HCT116 (cell line): ENCODE results near the gene ANGPTL4. TPM values are rescaled to one million over a fixed set of nuclear protein-coding genes. Genes with fewer than 3 reads are reported as not detected.
A peak's percentile ranks its signal among the peaks of the same experiment; 100 is the strongest.

Experiments used
- ATAC-seq: fragments of 200-7000 bp; cut with Tn5 transposase; 2 replicates; pipeline ENCODE4 v1.9.1; 2020; ENCODE audit warnings: mild to moderate bottlenecking, moderate library complexity
- BruUV-seq: library from RNA; stranded (reverse); fragments of 400-500 nt; replicated peaks from 2 replicates; lab custom pipeline; 2021; lab: Mats Ljungman, UMichigan
- CTCF ChIA-PET: fragments of 300-600 bp; sonication (Branson Sonifier 250); formaldehyde crosslinking; loops from one replicate; lab custom pipeline; 2021; ENCODE audit warnings: antibody characterized with exemption; lab: Charles Lee
- POLR2A ChIA-PET: fragments of 300-600, 350-600 bp; sonication (Branson Sonifier 250); formaldehyde crosslinking; loops from one replicate; lab custom pipeline; 2021; ENCODE audit warnings: antibody characterized with exemption; lab: Charles Lee
- RAD21 ChIA-PET, 2 experiments: fragments of 300-600 bp; sonication (Branson Sonifier 250); formaldehyde crosslinking; loops; one replicate each; lab custom pipeline; 2023; ENCODE audit warnings: low total read pairs in 2 of 2; ENCODE audit not compliant: uncharacterized antibody in 2 of 2, unreplicated experiment in 2 of 2, low non-redundant PET in 1 of 2; lab: Charles Lee
- DNase-seq: peaks from one replicate; pipeline ENCODE4 v3.0.0-alpha.2; 2010; ENCODE audit warnings: low read depth, low spot score
- H2AFZ ChIP-seq: fragments of 200-600 bp; shearing (Covaris generic), sonication (generic); 2 replicates; pipeline ENCODE4 v1.6.1; 2017; ENCODE audit warnings: low read depth, mixed run types, mixed read lengths, antibody characterized with exemption, low read length; ENCODE audit not compliant: poor library complexity, severe bottlenecking
- H3K27ac ChIP-seq: 2 replicates; pipeline ENCODE4 v1.5.1; 2012; ENCODE audit warnings: low read depth, low read length
- H3K27me3 ChIP-seq: fragments of 200-600 bp; sonication (generic); 2 replicates; pipeline ENCODE4 v1.6.1; 2016; ENCODE audit warnings: mixed run types, low read length, mixed read lengths; ENCODE audit not compliant: insufficient read depth
- H3K36me3 ChIP-seq, 2 experiments: fragments of 200-500 bp in 1 of 2; fragments of 200-600 bp in 1 of 2; sonication (Bioruptor generic) in 1 of 2; sonication (generic) in 1 of 2; 2 replicates each; pipeline versions ENCODE4 v1.5.1 to v1.6.1; 2014 to 2016; ENCODE audit warnings: low read length in 2 of 2, inconsistent platforms in 1 of 2, mixed read lengths in 1 of 2, mixed run types in 1 of 2; ENCODE audit not compliant: insufficient read depth in 2 of 2, control insufficient read depth in 1 of 2
- H3K4me1 ChIP-seq, 2 experiments: fragments of 200-600 bp in 1 of 2; sonication (generic) in 1 of 2; 2 replicates each; pipeline versions ENCODE4 v1.5.1 to v1.6.1; 2012 to 2017; ENCODE audit warnings: low read length in 2 of 2, inconsistent platforms in 1 of 2, mild to moderate bottlenecking in 1 of 2, mixed read lengths in 1 of 2, mixed run types in 1 of 2, moderate library complexity in 1 of 2; ENCODE audit not compliant: insufficient read depth in 2 of 2, control insufficient read depth in 1 of 2
- H3K4me2 ChIP-seq: fragments of 200-600 bp; sonication (generic); 2 replicates; pipeline ENCODE4 v1.6.1; 2017; ENCODE audit warnings: mixed run types, low read length, mixed read lengths
- H3K4me3 ChIP-seq, 2 experiments: fragments of 200-600 bp in 1 of 2; sonication (generic) in 1 of 2; replicated peaks in 1 of 2; 2 replicates each; pipeline ENCODE4 v1.5.1; 2011 to 2016; ENCODE audit warnings: low read length in 2 of 2, control low read depth in 1 of 2, low read depth in 1 of 2, mild to moderate bottlenecking in 1 of 2, mixed read lengths in 1 of 2, mixed run types in 1 of 2
- H3K79me2 ChIP-seq: fragments of 200-600 bp; sonication (generic); 2 replicates; pipeline ENCODE4 v1.6.1; 2017; ENCODE audit warnings: mild to moderate bottlenecking, mixed run types, low read length, moderate library complexity, mixed read lengths; ENCODE audit not compliant: insufficient read depth
- H3K9ac ChIP-seq: fragments of 200-600 bp; sonication (generic); 2 replicates; pipeline ENCODE4 v1.6.1; 2016; ENCODE audit warnings: low read length, mixed read lengths
- H3K9me2 ChIP-seq: fragments of 200-600 bp; sonication (generic), shearing (Covaris generic); 2 replicates; pipeline ENCODE4 v1.6.1; 2017; ENCODE audit warnings: mixed run types, mild to moderate bottlenecking, moderate library complexity; ENCODE audit not compliant: insufficient read depth
- H3K9me3 ChIP-seq, 2 experiments: fragments of 200-500 bp in 1 of 2; fragments of 200-600 bp in 1 of 2; sonication (Bioruptor generic) in 1 of 2; sonication (generic) in 1 of 2; 2 replicates each; pipeline ENCODE4 v1.6.1; 2014 to 2017; ENCODE audit warnings: low read length in 2 of 2, mixed read lengths in 2 of 2, inconsistent platforms in 1 of 2, low read depth in 1 of 2, mild to moderate bottlenecking in 1 of 2, mixed run types in 1 of 2, moderate library complexity in 1 of 2; ENCODE audit not compliant: control insufficient read depth in 1 of 2, insufficient read depth in 1 of 2
- H4K20me1 ChIP-seq: fragments of 200-600 bp; sonication (generic), shearing (Covaris generic); 2 replicates; pipeline ENCODE4 v1.6.1; 2017; ENCODE audit warnings: mixed run types, mild to moderate bottlenecking, moderate library complexity; ENCODE audit not compliant: insufficient read depth
- ATF3 ChIP-seq: IDR thresholded peaks from 2 replicates; pipeline ENCODE4 v1.6.1; 2012
- CTCF ChIP-seq, 3 experiments: fragments of 200-600 bp in 1 of 3; sonication (generic) in 1 of 3; IDR thresholded peaks in 2 of 3; conservative IDR thresholded peaks in 1 of 3; 2 replicates each; pipeline ENCODE4 v1.5.1; 2012 to 2017; ENCODE audit warnings: low read depth in 2 of 3, low read length in 2 of 3, antibody characterized with exemption in 1 of 3, borderline replicate concordance in 1 of 3, control low read depth in 1 of 3, mild to moderate bottlenecking in 1 of 3, mixed read lengths in 1 of 3, mixed run types in 1 of 3, moderate library complexity in 1 of 3; ENCODE audit not compliant: insufficient read depth in 1 of 3
- ELF1 ChIP-seq: IDR thresholded peaks from 2 replicates; pipeline ENCODE4 v1.6.1; 2012; ENCODE audit warnings: low read depth, borderline replicate concordance
- EZH2 ChIP-seq: fragments of 200-600 bp; sonication (generic); IDR thresholded peaks from 2 replicates; pipeline ENCODE4 v1.6.1; 2017; ENCODE audit warnings: antibody characterized with exemption, mixed run types
- EZH2phosphoT487 ChIP-seq: fragments of 200-600 bp; IDR thresholded peaks from 2 replicates; pipeline ENCODE4 v1.6.1; 2018; ENCODE audit warnings: antibody characterized with exemption, borderline replicate concordance
- JUND ChIP-seq: IDR thresholded peaks from 2 replicates; pipeline ENCODE4 v1.6.1; 2012
- POLR2A ChIP-seq: IDR thresholded peaks from 2 replicates; pipeline ENCODE4 v1.7.0; 2011; ENCODE audit warnings: borderline replicate concordance; ENCODE audit not compliant: insufficient read depth, insufficient read length; ENCODE audit errors: extremely low read depth
- RAD21 ChIP-seq: IDR thresholded peaks from 2 replicates; pipeline ENCODE4 v1.6.1; 2012; ENCODE audit warnings: low read depth, mild to moderate bottlenecking
- SIN3A ChIP-seq: IDR thresholded peaks from 2 replicates; pipeline ENCODE4 v1.6.1; 2012; ENCODE audit warnings: low read depth
- SP1 ChIP-seq: IDR thresholded peaks from 2 replicates; pipeline ENCODE4 v1.6.1; 2012; ENCODE audit warnings: low read depth
- SRF ChIP-seq: IDR thresholded peaks from 2 replicates; pipeline ENCODE4 v1.6.1; 2012; ENCODE audit warnings: low read depth
- ZBTB33 ChIP-seq: IDR thresholded peaks from 2 replicates; pipeline ENCODE4 v1.6.1; 2011; ENCODE audit warnings: mild to moderate bottlenecking, low read length, moderate library complexity; ENCODE audit not compliant: insufficient replicate concordance; ENCODE audit errors: extremely low read depth
- intact Hi-C: fragments of 100-400 bp; cut with micrococcal nuclease; formaldehyde crosslinking; loops from 2 replicates; pipeline ENCODE4 v1.10.0; 2022
- total RNA-seq: library from RNA; stranded (reverse); gene quantifications from one replicate; pipeline ENCODE4 v1.2.1, GENCODE V29; 2021; ENCODE audit not compliant: unreplicated experiment

The ANGPTL4 gene
- total RNA-seq, 1 experiment from 2014 or later: 54.8 TPM

- BruUV-seq: TSS peak; percentile 73
Measured at GRCh38 chr19:8391198-8392016, 27.5 kb downstream of the ANGPTL4 start.

More at GRCh38 chr19:8391198-8392016, 27.5 kb downstream of the ANGPTL4 start:
- ChIA-PET POLR2A (interaction anchor here (0.6 to 3.0 kb wide), 10 partner anchors 10 to 123 kb away, joined by 3 to 20 read pairs (median 8); partner anchors contain the start of genes ANGPTL4, MARCHF2 and ZNF414), RAD21 (interaction anchor here in 1 of 2 experiments (0.5 kb wide), 1 partner anchor 42 kb away, joined by 4 read pairs; no protein-coding TSS in a partner anchor), CTCF (interaction anchor here (0.9 to 2.2 kb wide), 4 partner anchors 22 to 56 kb away, joined by 3 to 9 read pairs (median 6); partner anchors contain the start of gene MARCHF2)
- Histone ChIP-seq H3K36me3 (no peaks in the 10 kb centered on the region; a peak in 1 of 4 replicates), H3K79me2 (peaks cover 51% of the 10 kb centered on the region), H3K4me3 (peak overlapping the region; percentile 62 to 95), H4K20me1 (no peaks in the 10 kb centered on the region; the same call in 1 of the 2 replicates), H3K9me3 (no peaks in the 10 kb centered on the region; a peak in 1 of 4 replicates), H3K9ac (peak overlapping the region; percentile 39), H3K27me3 (no peaks in the 10 kb centered on the region), H3K27ac (peak overlapping the region; percentile 44; the same call in 1 of the 2 replicates), H2AFZ (no peak overlapping the region), H3K4me2 (peak overlapping the region; percentile 86), H3K9me2 (no peaks in the 10 kb centered on the region), H3K4me1 (peaks cover 6 to 25% of the 10 kb centered on the region in 2 experiments; a peak in 3 of 4 replicates)
- no peak for TF ChIP-seq SP1
- TF ChIP-seq SRF: no peak
- no peak for TF ChIP-seq EZH2
- no peak for TF ChIP-seq EZH2phosphoT487
- no peak for TF ChIP-seq RAD21
- TF ChIP-seq ATF3: no peak
- no peak for TF ChIP-seq ELF1
- TF ChIP-seq ZBTB33: no peak
- TF ChIP-seq CTCF (IDR thresholded peaks at IDR 0.05 in 2 of 3, conservative IDR thresholded peaks at IDR 0.05 in 1 of 3; ENCODE audit: borderline replicate concordance in 1 of 3, insufficient read depth in 1 of 3, low read depth in 2 of 3, low read length in 2 of 3): no peak
- no peak for TF ChIP-seq JUND
- TF ChIP-seq POLR2A: no peak
- no peak for TF ChIP-seq SIN3A
- ATAC-seq: no peak
- no peak for DNase-seq
- intact Hi-C loops: no loop called here
